IMR-90 (cell line): ENCODE results near the gene KYNU.

Experiments used
- CHD1 ChIP-seq: IDR thresholded peaks from 2 replicates; pipeline ENCODE4 v1.6.1; 2012; ENCODE audit warnings: low read depth, low read length, improper control_type of control experiment
- CTCF ChIP-seq: conservative IDR thresholded peaks from 2 replicates; pipeline ENCODE4 v1.5.1; 2012; ENCODE audit warnings: mild to moderate bottlenecking, low read depth, low read length, improper control_type of control experiment
- MAFK ChIP-seq: IDR thresholded peaks from 2 replicates; pipeline ENCODE4 v1.6.1; 2012; ENCODE audit warnings: low read depth, low read length, improper control_type of control experiment
- MXI1 ChIP-seq: IDR thresholded peaks from 2 replicates; pipeline ENCODE4 v1.6.1; 2012; ENCODE audit warnings: low read depth, mild to moderate bottlenecking, low read length, moderate library complexity, borderline replicate concordance
- NFE2L2 ChIP-seq: fragments of 150-350 bp; IDR thresholded peaks from 2 replicates; pipeline ENCODE4 v1.6.1; 2016; ENCODE audit warnings: low read depth, mild to moderate bottlenecking, low read length
- POLR2A ChIP-seq: IDR thresholded peaks from 2 replicates; pipeline ENCODE4 v1.6.1; 2012; ENCODE audit warnings: mild to moderate bottlenecking, low read depth, low read length
- RAD21 ChIP-seq: IDR thresholded peaks from 2 replicates; pipeline ENCODE4 v1.6.1; 2012; ENCODE audit warnings: low read length, improper control_type of control experiment
- RFX5 ChIP-seq: IDR thresholded peaks from 2 replicates; pipeline ENCODE4 v1.8.0; 2012; ENCODE audit warnings: low read depth, mild to moderate bottlenecking, low read length, moderate library complexity
- SMC3 ChIP-seq: fragments of 150-350 bp; IDR thresholded peaks from 2 replicates; pipeline ENCODE4 v1.6.1; 2016; ENCODE audit warnings: low read depth, mild to moderate bottlenecking, antibody characterized with exemption, low read length, moderate library complexity
- USF2 ChIP-seq: fragments of 150-350 bp; IDR thresholded peaks from 2 replicates; pipeline ENCODE4 v1.6.1; 2017; ENCODE audit warnings: mild to moderate bottlenecking, antibody characterized with exemption, low read length, low read depth

- TF ChIP-seq POLR2A, result no peak
- no peak for TF ChIP-seq CTCF
- TF ChIP-seq CHD1, result no peak
- TF ChIP-seq MAFK, result no peak
- no peak for TF ChIP-seq RFX5
- no peak for TF ChIP-seq SMC3
- no peak for TF ChIP-seq USF2
- no peak for TF ChIP-seq RAD21
- no peak for TF ChIP-seq MXI1
- TF ChIP-seq NFE2L2, result no peak
These were observed 103.6 kb downstream of the KYNU start for GRCh38 chr2:142981069-142981378.
